Measurements from ENCODE around the gene OR6N1.

OR6N1 gene

DNA sequence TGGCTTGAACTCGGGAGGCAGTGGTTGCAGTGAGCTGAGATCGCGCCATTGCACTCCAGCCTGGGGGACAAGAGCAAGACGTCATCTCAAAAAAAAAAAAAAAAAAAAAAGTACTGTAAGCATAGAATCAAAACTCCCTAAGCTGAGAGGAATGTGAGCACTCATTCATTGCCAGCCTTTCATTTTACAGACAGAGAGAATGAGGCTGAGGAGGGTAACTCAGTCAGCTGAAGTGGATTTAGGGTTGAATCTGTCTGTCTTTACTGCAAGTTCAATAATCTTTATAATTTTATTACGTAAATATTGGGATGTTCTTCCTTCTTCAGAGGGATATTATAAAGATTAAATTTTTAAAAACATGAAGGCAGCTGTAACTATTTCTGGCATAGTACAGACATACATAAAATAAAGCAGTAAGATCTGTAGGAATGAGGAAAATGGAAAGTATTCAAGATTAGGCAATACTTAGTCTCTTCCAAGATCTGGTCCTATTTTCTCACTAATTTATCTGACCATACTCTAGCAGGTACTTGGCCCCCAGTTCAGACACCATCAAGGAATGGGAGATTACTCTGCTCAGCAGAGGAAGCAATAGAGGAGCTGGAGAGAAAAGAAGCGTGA lies 35.0 kb upstream of the OR6N1 start:
- H3K27ac ChIP-seq (ENCODE audit: low read depth, low read length), result no peak overlapping the region
- no peak overlapping the region for H3K9ac ChIP-seq (ENCODE audit: low read length)
- H3K4me3 ChIP-seq (ENCODE audit: low read depth in 1 of 2, low read length in 2 of 2), result no peak overlapping the region
- no peaks in the 10 kb centered on the region for H3K9me3 ChIP-seq (ENCODE audit: low read length)
- H3K4me1 ChIP-seq (ENCODE audit: insufficient read depth, low read length), result no peaks in the 10 kb centered on the region
- H3K36me3 ChIP-seq (ENCODE audit: insufficient read depth, low read length), result no peaks in the 10 kb centered on the region
- no peaks in the 10 kb centered on the region for H3K27me3 ChIP-seq (ENCODE audit: control insufficient read depth in 1 of 2, insufficient read depth in 2 of 2, low read length in 2 of 2)

DNA sequence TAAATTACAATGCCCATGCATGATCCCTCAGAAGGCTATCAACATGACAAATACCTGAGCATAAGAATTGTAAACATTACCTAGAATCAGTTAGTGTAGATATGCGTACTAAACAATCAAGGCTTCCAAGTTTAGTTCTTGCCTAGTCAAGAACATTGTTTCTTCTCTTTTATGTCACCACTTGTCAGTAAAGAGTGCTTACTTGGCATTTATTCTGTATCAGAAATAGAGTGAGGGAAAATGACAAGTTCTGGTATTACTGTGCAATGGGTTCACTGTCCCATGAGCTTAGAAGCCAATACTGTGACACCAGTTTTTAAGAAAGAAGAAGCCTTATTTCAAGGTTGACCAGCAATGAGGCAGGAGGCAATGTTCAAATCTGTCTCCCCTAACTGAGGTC lies 31.7 kb upstream of the OR6N1 start:
- no peaks in the 10 kb centered on the region for H3K27me3 ChIP-seq (ENCODE audit: control insufficient read depth in 1 of 2, insufficient read depth in 2 of 2, low read length in 2 of 2)
- H3K9me3 ChIP-seq (ENCODE audit: low read length), result no peaks in the 10 kb centered on the region
- no peak overlapping the region for H3K4me3 ChIP-seq (ENCODE audit: low read depth in 1 of 2, low read length in 2 of 2)
- no peak overlapping the region for H3K27ac ChIP-seq (ENCODE audit: low read depth, low read length)
- H3K36me3 ChIP-seq (ENCODE audit: insufficient read depth, low read length), result no peaks in the 10 kb centered on the region
- no peak overlapping the region for H3K9ac ChIP-seq (ENCODE audit: low read length)
- no peaks in the 10 kb centered on the region for H3K4me1 ChIP-seq (ENCODE audit: insufficient read depth, low read length)

- H3K27me3 ChIP-seq (ENCODE audit: control insufficient read depth in 1 of 2, insufficient read depth in 2 of 2, low read length in 2 of 2), result no peaks in the 10 kb centered on the region
- no peak overlapping the region for H3K4me3 ChIP-seq (ENCODE audit: low read depth in 1 of 2, low read length in 2 of 2)
- H3K27ac ChIP-seq (ENCODE audit: low read depth, low read length), result no peak overlapping the region
- no peaks in the 10 kb centered on the region for H3K9me3 ChIP-seq (ENCODE audit: low read length)
- no peaks in the 10 kb centered on the region for H3K36me3 ChIP-seq (ENCODE audit: insufficient read depth, low read length)
- no peaks in the 10 kb centered on the region for H3K4me1 ChIP-seq (ENCODE audit: insufficient read depth, low read length)
- H3K9ac ChIP-seq (ENCODE audit: low read length), result no peak overlapping the region
Measured at GRCh38 chr1:158801396-158801795, 29.4 kb upstream of the OR6N1 start.

DNA sequence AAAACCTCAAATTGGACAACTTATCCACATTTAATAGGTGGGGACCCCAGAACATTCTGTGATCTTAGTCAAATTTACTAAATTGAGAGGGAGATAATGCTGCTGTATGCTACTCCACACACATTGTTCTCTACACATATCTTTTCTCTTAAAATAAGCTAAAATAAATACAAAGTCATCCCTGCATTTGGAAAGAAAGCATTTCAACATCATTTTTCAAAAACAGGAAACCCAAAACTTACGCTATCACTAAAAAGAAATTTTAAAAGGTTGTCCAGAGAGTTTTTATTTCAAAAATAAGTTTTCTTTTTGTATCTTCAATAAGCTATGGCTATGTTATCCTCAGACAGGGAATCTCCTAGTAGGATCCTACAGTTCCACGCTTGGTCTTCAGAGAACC lies 28.5 kb upstream of the OR6N1 start:
- H3K4me1 ChIP-seq (ENCODE audit: insufficient read depth, low read length), result no peaks in the 10 kb centered on the region
- H3K36me3 ChIP-seq (ENCODE audit: insufficient read depth, low read length), result no peaks in the 10 kb centered on the region
- no peak overlapping the region for H3K9ac ChIP-seq (ENCODE audit: low read length)
- no peaks in the 10 kb centered on the region for H3K27me3 ChIP-seq (ENCODE audit: control insufficient read depth in 1 of 2, insufficient read depth in 2 of 2, low read length in 2 of 2)
- no peak overlapping the region for H3K4me3 ChIP-seq (ENCODE audit: low read depth in 1 of 2, low read length in 2 of 2)
- H3K9me3 ChIP-seq (ENCODE audit: low read length), result no peaks in the 10 kb centered on the region
- H3K27ac ChIP-seq (ENCODE audit: low read depth, low read length), result no peak overlapping the region

GRCh38 chr1:158799689-158800088 lies 27.7 kb upstream of the OR6N1 start:
- Histone ChIP-seq H3K9me3 (ENCODE audit: low read length) (no peaks in the 10 kb centered on the region), H3K36me3 (ENCODE audit: insufficient read depth, low read length) (no peaks in the 10 kb centered on the region), H3K4me3 (ENCODE audit: low read depth in 1 of 2, low read length in 2 of 2) (no peak overlapping the region), H3K27ac (ENCODE audit: low read depth, low read length) (no peak overlapping the region), H3K27me3 (ENCODE audit: control insufficient read depth in 1 of 2, insufficient read depth in 2 of 2, low read length in 2 of 2) (no peaks in the 10 kb centered on the region), H3K4me1 (ENCODE audit: insufficient read depth, low read length) (no peaks in the 10 kb centered on the region), H3K9ac (ENCODE audit: low read length) (no peak overlapping the region)

DNA sequence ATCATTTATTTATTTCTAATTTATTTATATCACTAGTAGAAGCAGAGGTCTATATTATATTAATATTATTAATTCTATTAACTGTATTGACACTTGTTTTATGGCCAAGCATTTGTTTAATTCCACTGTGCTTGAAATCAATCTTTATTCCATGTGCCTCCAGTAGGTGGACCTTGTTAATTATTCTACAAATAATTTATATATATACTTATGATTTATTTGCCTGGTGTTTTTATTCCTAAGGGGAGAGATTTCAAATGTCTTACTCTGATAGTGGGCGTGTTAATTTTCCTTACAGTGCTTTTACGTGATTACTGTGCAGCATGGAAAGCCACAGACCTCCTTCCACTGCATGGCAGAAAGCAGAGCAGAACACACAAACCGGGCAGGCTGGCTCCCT lies 26.5 kb upstream of the OR6N1 start:
- Histone ChIP-seq H3K9me3 (ENCODE audit: low read length) (no peaks in the 10 kb centered on the region), H3K4me1 (ENCODE audit: insufficient read depth, low read length) (no peaks in the 10 kb centered on the region), H3K4me3 (ENCODE audit: low read depth in 1 of 2, low read length in 2 of 2) (no peak overlapping the region), H3K27ac (ENCODE audit: low read depth, low read length) (no peak overlapping the region), H3K36me3 (ENCODE audit: insufficient read depth, low read length) (no peaks in the 10 kb centered on the region), H3K9ac (ENCODE audit: low read length) (no peak overlapping the region), H3K27me3 (ENCODE audit: control insufficient read depth in 1 of 2, insufficient read depth in 2 of 2, low read length in 2 of 2) (no peaks in the 10 kb centered on the region)

- H3K4me1 ChIP-seq (ENCODE audit: insufficient read depth, low read length), result no peaks in the 10 kb centered on the region
- H3K27ac ChIP-seq (ENCODE audit: low read depth, low read length), result no peak overlapping the region
- H3K9me3 ChIP-seq (ENCODE audit: low read length), result no peaks in the 10 kb centered on the region
- H3K36me3 ChIP-seq (ENCODE audit: insufficient read depth, low read length), result no peaks in the 10 kb centered on the region
- no peak overlapping the region for H3K4me3 ChIP-seq (ENCODE audit: low read depth in 1 of 2, low read length in 2 of 2)
- H3K27me3 ChIP-seq (ENCODE audit: control insufficient read depth in 1 of 2, insufficient read depth in 2 of 2, low read length in 2 of 2), result no peaks in the 10 kb centered on the region
- no peak overlapping the region for H3K9ac ChIP-seq (ENCODE audit: low read length)
Measured at GRCh38 chr1:158794247-158794646, 22.3 kb upstream of the OR6N1 start.

DNA sequence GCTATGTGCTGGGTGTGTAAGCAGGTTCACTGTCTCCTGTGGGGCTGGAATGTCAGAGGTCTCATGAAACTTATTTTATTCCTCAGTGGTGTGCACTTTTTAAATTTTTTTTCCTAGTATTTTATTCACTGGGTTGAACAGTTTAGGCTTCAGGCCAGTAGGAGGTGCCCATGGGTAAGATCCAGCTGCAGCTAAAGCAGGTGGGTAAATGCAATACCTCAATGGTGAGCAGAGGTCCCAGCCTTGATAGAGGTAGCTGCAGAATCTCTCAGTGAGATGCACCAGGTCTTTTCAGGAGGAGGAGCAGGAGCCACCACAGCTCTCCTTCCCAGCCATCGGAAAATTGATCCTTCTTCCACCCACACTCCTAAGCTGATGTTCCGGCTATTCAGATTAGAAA lies 21.6 kb upstream of the OR6N1 start:
- Histone ChIP-seq H3K9me3 (ENCODE audit: low read length) (no peaks in the 10 kb centered on the region), H3K4me1 (ENCODE audit: insufficient read depth, low read length) (no peaks in the 10 kb centered on the region), H3K27ac (ENCODE audit: low read depth, low read length) (no peak overlapping the region), H3K9ac (ENCODE audit: low read length) (no peak overlapping the region), H3K27me3 (ENCODE audit: control insufficient read depth in 1 of 2, insufficient read depth in 2 of 2, low read length in 2 of 2) (no peaks in the 10 kb centered on the region), H3K4me3 (ENCODE audit: low read depth in 1 of 2, low read length in 2 of 2) (no peak overlapping the region), H3K36me3 (ENCODE audit: insufficient read depth, low read length) (no peaks in the 10 kb centered on the region)

DNA sequence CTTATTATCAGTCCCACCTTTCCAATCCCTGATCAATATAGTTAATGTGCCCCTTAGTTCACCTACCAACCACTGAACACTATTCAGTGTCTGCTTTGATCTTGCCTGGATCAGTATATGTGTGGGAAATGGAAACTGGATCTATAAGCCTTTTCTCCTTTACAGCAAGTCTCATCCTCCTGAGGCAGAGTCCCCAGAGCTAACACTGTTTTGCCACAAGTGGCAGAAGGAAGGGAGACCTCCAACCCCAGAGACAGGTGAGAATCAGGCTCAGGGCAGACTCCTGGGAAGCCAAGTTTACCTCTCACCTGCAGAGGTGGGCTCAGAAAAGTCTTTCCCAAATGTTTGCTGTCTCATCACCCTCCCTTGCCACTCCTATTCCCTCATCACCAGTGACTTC lies 9.1 kb upstream of the OR6N1 start, which contains the start of gene OR6N2:
TSS of gene OR6N2 (minus strand) at position 101 of the 400 bp plus-strand sequence. CDS start 3,569 bp downstream, outside the sequence.
- Histone ChIP-seq H3K4me3 (ENCODE audit: low read depth in 1 of 2, low read length in 2 of 2) (no peak within 1 kb of the TSS), H3K27ac (ENCODE audit: low read depth, low read length) (no peak within 1 kb of the TSS), H3K9me3 (ENCODE audit: low read length) (no peaks in the 10 kb centered on the region), H3K36me3 (ENCODE audit: insufficient read depth, low read length) (no peaks in the 10 kb centered on the region), H3K9ac (ENCODE audit: low read length) (no peak within 1 kb of the TSS), H3K27me3 (ENCODE audit: control insufficient read depth in 1 of 2, insufficient read depth in 2 of 2, low read length in 2 of 2) (no peaks in the 10 kb centered on the region), H3K4me1 (ENCODE audit: insufficient read depth, low read length) (no peaks in the 10 kb centered on the region)

DNA sequence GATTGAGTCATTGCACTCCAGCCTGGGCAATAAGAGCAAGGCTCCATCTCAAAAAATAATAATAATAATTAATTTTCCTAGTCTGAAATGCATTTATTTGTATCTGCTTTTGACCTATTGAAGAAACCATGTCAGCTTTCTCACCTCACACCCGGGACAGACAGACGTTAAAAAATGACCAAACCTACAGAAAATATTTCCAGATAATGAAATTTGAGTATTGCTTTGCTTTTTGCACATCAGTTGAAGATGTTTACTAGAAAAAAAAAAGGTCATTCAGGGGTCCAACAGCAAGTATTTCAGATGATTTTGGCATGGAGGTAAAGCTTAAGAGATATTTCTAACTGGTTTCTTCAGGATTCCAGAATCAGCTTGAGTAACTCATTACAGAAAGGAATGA lies 17.6 kb downstream of the OR6N1 start, which contains the start of gene OR6K6:
TSS of gene OR6K6 (plus strand) at position 301 of the 400 bp plus-strand sequence. CDS start 168 bp downstream, outside the sequence.
- Histone ChIP-seq H3K9ac (ENCODE audit: low read length) (no peak within 1 kb of the TSS), H3K4me3 (ENCODE audit: low read depth in 1 of 2, low read length in 2 of 2) (no peak within 1 kb of the TSS), H3K36me3 (ENCODE audit: insufficient read depth, low read length) (no peaks in the 10 kb centered on the region), H3K4me1 (ENCODE audit: insufficient read depth, low read length) (no peaks in the 10 kb centered on the region), H3K27ac (ENCODE audit: low read depth, low read length) (no peak within 1 kb of the TSS), H3K9me3 (ENCODE audit: low read length) (no peaks in the 10 kb centered on the region), H3K27me3 (ENCODE audit: control insufficient read depth in 1 of 2, insufficient read depth in 2 of 2, low read length in 2 of 2) (no peaks in the 10 kb centered on the region)

GRCh38 chr1:158752155-158752712 lies 19.8 kb downstream of the OR6N1 start:
- no peaks in the 10 kb centered on the region for H3K36me3 ChIP-seq (ENCODE audit: insufficient read depth, low read length)
- no peaks in the 10 kb centered on the region for H3K9me3 ChIP-seq (ENCODE audit: low read length)

GRCh38 chr1:158735848-158736247 lies 36.1 kb downstream of the OR6N1 start:
- no peak overlapping the region for H3K27ac ChIP-seq (ENCODE audit: low read depth, low read length)
- H3K9ac ChIP-seq (ENCODE audit: low read length), result no peak overlapping the region
- no peaks in the 10 kb centered on the region for H3K27me3 ChIP-seq (ENCODE audit: control insufficient read depth in 1 of 2, insufficient read depth in 2 of 2, low read length in 2 of 2)

More at GRCh38 chr1:158752155-158752712, 19.8 kb downstream of the OR6N1 start:
- Histone ChIP-seq H3K4me1 (ENCODE audit: insufficient read depth, low read length) (no peaks in the 10 kb centered on the region), H3K27ac (ENCODE audit: low read depth, low read length) (no peak overlapping the region), H3K9ac (ENCODE audit: low read length) (no peak overlapping the region), H3K4me3 (ENCODE audit: low read depth in 1 of 2, low read length in 2 of 2) (no peak overlapping the region), H3K27me3 (ENCODE audit: control insufficient read depth in 1 of 2, insufficient read depth in 2 of 2, low read length in 2 of 2) (no peaks in the 10 kb centered on the region)

More at GRCh38 chr1:158735848-158736247, 36.1 kb downstream of the OR6N1 start:
- Histone ChIP-seq H3K4me3 (ENCODE audit: low read depth in 1 of 2, low read length in 2 of 2) (no peak overlapping the region), H3K9me3 (ENCODE audit: low read length) (no peaks in the 10 kb centered on the region), H3K36me3 (ENCODE audit: insufficient read depth, low read length) (no peaks in the 10 kb centered on the region), H3K4me1 (ENCODE audit: insufficient read depth, low read length) (no peaks in the 10 kb centered on the region)
